IPS-18a (cell line): ENCODE results near the gene TPO.
"Not testable (repeated sequence)": the region's sequence is repeated elsewhere in the genome, so short reads cannot be mapped to it uniquely, and the experiment has no call there.

Experiments
- H3K27ac ChIP-seq: one replicate; pipeline ENCODE4 v1.5.1; 2013; ENCODE audit warnings: low read length
- H3K27me3 ChIP-seq: one replicate; pipeline ENCODE4 v1.6.1; 2013; ENCODE audit warnings: mild to moderate bottlenecking, low read length; ENCODE audit not compliant: control insufficient read depth, insufficient read depth
- H3K36me3 ChIP-seq: one replicate; pipeline ENCODE4 v1.6.1; 2013; ENCODE audit warnings: low read depth, low read length; ENCODE audit not compliant: control insufficient read depth
- H3K4me1 ChIP-seq: one replicate; pipeline ENCODE4 v1.6.1; 2013; ENCODE audit warnings: low read depth, low read length; ENCODE audit not compliant: control insufficient read depth
- H3K4me3 ChIP-seq: one replicate; pipeline ENCODE4 v1.5.1; 2013; ENCODE audit warnings: low read length
- H3K9ac ChIP-seq: one replicate; pipeline ENCODE4 v1.6.1; 2013; ENCODE audit warnings: mild to moderate bottlenecking, low read length, moderate library complexity
- H3K9me3 ChIP-seq: one replicate; pipeline ENCODE4 v1.6.1; 2013; ENCODE audit warnings: low read depth, low read length; ENCODE audit not compliant: control insufficient read depth

Gene TPO

DNA sequence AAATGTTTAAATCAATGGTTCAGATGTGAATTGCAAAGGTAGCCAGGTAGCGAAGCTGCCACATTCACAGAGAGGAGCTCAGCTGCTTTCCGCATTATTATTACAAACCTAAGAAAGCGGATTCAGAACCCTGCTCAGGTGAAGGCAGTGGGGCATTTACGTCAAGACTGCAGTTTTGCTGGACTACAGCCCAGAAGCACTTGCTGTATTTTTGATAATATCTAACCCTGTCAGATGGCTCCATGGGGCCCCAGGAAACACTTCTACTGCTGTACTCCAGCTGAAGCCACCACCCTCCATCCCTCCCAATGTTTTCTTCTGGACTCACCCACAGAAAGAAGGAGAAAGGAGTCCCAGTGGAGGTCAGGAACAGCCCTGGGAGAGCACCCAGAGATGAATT is 96.9 kb downstream of the TPO start:
- Histone ChIP-seq H3K27ac (no peak overlapping the region), H3K9ac (no peak overlapping the region), H3K4me3 (no peak overlapping the region), H3K9me3 (no peaks in the 10 kb centered on the region), H3K4me1 (no peaks in the 10 kb centered on the region), H3K36me3 (no peaks in the 10 kb centered on the region), H3K27me3 (no peaks in the 10 kb centered on the region)

- no peak overlapping the region for H3K27ac ChIP-seq
- H3K36me3 ChIP-seq: no peaks in the 10 kb centered on the region
- no peaks in the 10 kb centered on the region for H3K27me3 ChIP-seq
- H3K4me1 ChIP-seq: no peaks in the 10 kb centered on the region
- no peaks in the 10 kb centered on the region for H3K9me3 ChIP-seq
- no peak overlapping the region for H3K9ac ChIP-seq
- no peak overlapping the region for H3K4me3 ChIP-seq
These were observed 98.2 kb downstream of the TPO start for GRCh38 chr2:1511455-1511854.

DNA sequence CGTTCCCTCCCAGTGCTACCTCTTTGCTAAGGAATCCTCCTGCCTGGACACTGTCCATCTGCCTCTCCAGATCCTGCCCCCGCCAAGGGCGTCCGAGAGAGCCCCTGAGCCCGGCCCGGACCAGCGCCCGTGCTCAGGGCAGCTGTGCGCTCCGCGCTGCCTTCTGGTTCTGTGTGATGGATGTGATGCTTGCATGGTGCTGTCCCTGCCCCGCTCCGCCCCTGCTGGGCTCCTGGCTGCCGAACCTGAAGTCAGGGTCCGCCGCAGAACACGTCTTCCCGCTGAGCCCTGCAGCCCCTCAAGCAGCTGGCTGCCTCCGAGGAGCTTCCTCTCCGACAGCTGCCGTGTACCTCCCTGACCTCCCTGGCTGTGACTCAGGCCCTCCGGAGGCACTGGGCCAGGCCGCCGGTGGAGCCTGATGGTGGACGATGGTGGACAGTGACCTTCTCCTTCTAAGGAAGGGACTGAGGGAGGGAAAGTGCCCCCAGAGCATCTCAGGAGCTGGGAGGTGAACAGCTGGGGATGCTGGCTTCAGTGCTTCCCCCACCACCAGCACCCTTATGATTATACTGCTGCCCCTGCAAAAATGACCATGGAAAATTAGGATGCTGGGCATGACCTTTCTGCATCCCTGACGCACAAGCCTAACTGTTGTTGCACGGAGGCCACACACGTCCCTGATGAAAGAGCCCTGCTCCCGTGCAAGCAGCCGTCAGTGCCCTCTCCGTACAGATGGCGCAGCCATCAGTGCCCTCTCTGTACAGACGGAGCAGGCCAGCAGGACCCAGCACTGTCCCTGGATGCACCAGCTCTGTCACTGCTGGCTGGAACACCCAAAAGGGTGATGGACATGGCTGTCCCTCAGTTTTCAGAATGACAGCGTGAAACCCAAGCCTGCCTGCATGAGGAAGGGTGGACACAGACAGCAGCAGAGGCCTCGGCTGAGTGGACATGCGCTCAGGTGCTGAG is 99.3 kb downstream of the TPO start:
- no peaks in the 10 kb centered on the region for H3K36me3 ChIP-seq
- no peak overlapping the region for H3K4me3 ChIP-seq
- no peaks in the 10 kb centered on the region for H3K9me3 ChIP-seq
- no peak overlapping the region for H3K9ac ChIP-seq
- no peak overlapping the region for H3K27ac ChIP-seq
- H3K4me1 ChIP-seq: no peaks in the 10 kb centered on the region
- H3K27me3 ChIP-seq: no peaks in the 10 kb centered on the region

DNA sequence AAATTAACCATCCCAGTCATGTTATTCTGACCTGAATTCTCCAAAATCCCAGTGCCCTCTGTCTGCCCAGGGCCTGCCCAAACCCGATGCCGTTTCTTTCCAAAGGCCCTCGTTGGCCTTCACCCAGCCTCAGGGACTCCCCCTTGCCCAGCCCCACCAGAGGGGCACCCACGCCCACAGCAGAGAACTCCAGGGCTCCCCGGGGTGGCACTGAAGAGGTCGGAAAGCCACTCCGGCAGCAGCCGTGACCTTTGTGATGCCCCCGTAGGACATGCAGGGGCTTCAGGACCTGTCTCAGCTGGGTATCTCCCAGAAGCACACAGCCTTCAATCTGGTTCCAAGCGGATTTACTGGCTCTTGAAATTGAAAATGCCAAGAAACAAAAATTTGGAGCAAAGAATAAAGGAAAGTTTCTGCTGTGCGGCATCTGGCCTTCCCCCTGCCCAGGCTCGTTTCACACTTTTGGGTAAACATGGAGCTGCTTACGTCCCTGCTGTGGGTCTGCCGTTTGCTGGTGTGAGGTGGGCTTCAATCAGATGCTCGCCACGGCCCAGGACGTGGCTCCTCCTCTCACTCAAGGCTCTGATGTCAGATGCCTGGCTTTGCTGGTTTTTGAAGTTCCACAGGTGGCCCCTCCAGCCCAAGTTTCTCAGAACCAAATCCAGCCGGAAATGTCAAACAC is 101.3 kb downstream of the TPO start:
- H3K27ac ChIP-seq: no peak overlapping the region

DNA sequence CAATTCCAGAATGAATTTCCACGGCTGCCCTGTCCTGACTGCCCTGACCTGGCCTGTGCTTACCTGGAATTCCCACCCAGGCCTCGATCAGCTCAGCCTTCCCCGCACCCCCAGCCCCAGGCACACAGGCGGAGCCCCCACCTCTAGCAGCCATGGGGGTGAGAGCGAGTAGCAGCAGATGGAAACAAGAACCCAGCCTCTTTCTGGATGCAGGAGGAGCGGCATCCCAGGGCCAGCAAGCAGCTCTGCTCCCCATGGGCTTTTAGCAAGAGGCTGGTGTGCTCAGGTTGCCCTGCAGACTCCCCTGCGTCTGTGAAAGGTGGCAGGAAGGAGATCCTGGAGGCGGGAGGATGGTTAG is 101.8 kb downstream of the TPO start:
- Histone ChIP-seq H3K9ac (no peak overlapping the region), H3K36me3 (no peaks in the 10 kb centered on the region), H3K27ac (no peak overlapping the region), H3K4me3 (no peak overlapping the region), H3K9me3 (no peaks in the 10 kb centered on the region), H3K27me3 (no peaks in the 10 kb centered on the region), H3K4me1 (no peaks in the 10 kb centered on the region)

More for the DNA sequence above, 101.3 kb downstream of the TPO start:
- Histone ChIP-seq H3K36me3 (no peaks in the 10 kb centered on the region), H3K4me3 (no peak overlapping the region), H3K9me3 (no peaks in the 10 kb centered on the region), H3K27me3 (no peaks in the 10 kb centered on the region), H3K4me1 (no peaks in the 10 kb centered on the region), H3K9ac (no peak overlapping the region)

GRCh38 chr2:1515986-1516797 is 102.9 kb downstream of the TPO start:
- H3K9ac ChIP-seq: no peak overlapping the region
- H3K36me3 ChIP-seq: no peaks in the 10 kb centered on the region
- no peak overlapping the region for H3K27ac ChIP-seq
- H3K9me3 ChIP-seq: no peaks in the 10 kb centered on the region
- H3K4me1 ChIP-seq: no peaks in the 10 kb centered on the region
- no peaks in the 10 kb centered on the region for H3K27me3 ChIP-seq
- H3K4me3 ChIP-seq: no peak overlapping the region

DNA sequence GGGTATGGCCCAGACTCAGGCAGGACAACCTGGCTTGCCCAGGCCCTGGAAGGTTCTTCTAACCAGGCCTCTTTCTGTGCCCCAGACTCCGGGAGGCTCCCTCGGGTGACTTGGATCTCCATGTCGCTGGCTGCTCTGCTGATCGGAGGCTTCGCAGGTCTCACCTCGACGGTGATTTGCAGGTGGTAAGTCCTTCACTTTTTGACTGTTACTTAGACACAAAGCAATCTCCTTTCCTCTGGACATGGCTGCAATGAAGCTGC is 103.5 kb downstream of the TPO start:
- no peaks in the 10 kb centered on the region for H3K9me3 ChIP-seq
- H3K9ac ChIP-seq: no peak overlapping the region
- no peaks in the 10 kb centered on the region for H3K4me1 ChIP-seq
- no peak overlapping the region for H3K4me3 ChIP-seq
- no peak overlapping the region for H3K27ac ChIP-seq
- no peaks in the 10 kb centered on the region for H3K36me3 ChIP-seq
- no peaks in the 10 kb centered on the region for H3K27me3 ChIP-seq

DNA sequence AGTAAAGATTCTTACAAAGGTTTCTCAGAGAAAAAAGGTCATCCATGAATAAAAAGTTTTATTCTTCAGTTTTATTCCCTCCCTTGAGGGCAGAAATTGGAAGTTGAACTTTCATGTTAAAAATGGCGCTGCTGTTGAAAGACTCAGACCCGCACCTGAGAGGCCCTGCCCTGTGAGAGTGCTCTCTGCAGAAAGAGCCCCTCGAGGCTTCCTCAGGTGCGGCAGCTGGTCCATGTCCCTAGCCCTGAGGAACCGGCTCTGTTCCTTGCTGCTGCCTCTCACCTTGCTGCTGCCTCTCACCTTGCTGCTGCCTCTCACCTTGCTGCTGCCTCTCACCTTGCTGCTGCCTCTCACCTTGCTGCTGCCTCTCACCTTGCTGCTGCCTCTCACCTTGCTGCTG is 104.0 kb downstream of the TPO start:
- H3K9ac ChIP-seq, H3K27me3 ChIP-seq, H3K36me3 ChIP-seq, H3K4me1 ChIP-seq, H3K4me3 ChIP-seq, H3K9me3 ChIP-seq, H3K27ac ChIP-seq: not testable (repeated sequence)

- Histone ChIP-seq H3K4me1 (no peaks in the 10 kb centered on the region), H3K9ac (no peak overlapping the region), H3K4me3 (no peak overlapping the region), H3K27ac (no peak overlapping the region), H3K27me3 (no peaks in the 10 kb centered on the region), H3K9me3 (no peaks in the 10 kb centered on the region), H3K36me3 (no peaks in the 10 kb centered on the region)
These were observed 104.5 kb downstream of the TPO start for GRCh38 chr2:1517786-1518185.

DNA sequence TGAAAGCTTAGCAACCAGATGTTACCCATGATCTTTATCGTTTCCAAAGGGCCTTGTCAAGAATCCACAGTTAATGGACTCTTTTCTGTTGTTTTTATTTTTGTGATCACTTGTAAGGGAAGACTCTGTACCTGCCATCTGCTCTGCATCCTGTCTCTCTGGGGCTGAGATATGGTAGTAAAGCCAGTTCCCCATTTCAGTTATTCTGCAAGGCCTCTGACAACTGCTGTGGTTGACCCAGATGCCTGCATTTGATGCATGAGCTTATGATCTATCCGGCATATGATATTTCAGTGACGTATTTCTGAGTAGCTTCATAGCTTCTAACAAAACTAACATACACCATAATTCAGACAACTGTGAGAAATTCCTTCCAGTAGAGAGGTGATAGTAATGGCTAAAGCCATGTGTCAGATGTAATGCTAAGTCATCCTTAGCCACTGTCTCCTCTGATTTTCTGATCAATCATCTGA is 105.1 kb downstream of the TPO start:
- Histone ChIP-seq H3K9me3 (no peaks in the 10 kb centered on the region), H3K4me1 (no peaks in the 10 kb centered on the region), H3K27ac (no peak overlapping the region), H3K9ac (no peak overlapping the region), H3K36me3 (no peaks in the 10 kb centered on the region), H3K4me3 (no peak overlapping the region), H3K27me3 (no peaks in the 10 kb centered on the region)

GRCh38 chr2:1518867-1519530 is 105.7 kb downstream of the TPO start:
- Histone ChIP-seq H3K27ac (no peak overlapping the region), H3K9ac (no peak overlapping the region), H3K27me3 (no peaks in the 10 kb centered on the region), H3K9me3 (no peaks in the 10 kb centered on the region), H3K4me3 (no peak overlapping the region), H3K4me1 (no peaks in the 10 kb centered on the region), H3K36me3 (no peaks in the 10 kb centered on the region)
